HepG2 (cell line): ENCODE measurements around the gene GNG7. TPM values are rescaled to one million over a fixed set of nuclear protein-coding genes. Genes with fewer than 3 reads are reported as not detected.
A peak's percentile ranks its signal among the peaks of the same experiment; 100 is the strongest.

ENCODE experiments used
- ARNT2 ChIP-seq: sonication (generic); formaldehyde crosslinking; IDR thresholded peaks from 2 replicates; pipeline ENCODE4 v1.8.0; 2022; ENCODE audit warnings: mild to moderate bottlenecking, low read depth, missing genetic modification reagents, moderate library complexity
- ATF6 ChIP-seq: sonication (generic); formaldehyde crosslinking; conservative IDR thresholded peaks from 2 replicates; pipeline ENCODE4 v1.4.0; 2020; ENCODE audit warnings: missing genetic modification reagents
- DMAP1 ChIP-seq: IDR thresholded peaks from 2 replicates; pipeline ENCODE4 v1.6.1; 2016
- ELF3 ChIP-seq: IDR thresholded peaks from 2 replicates; pipeline ENCODE4 v1.6.1; 2016; ENCODE audit warnings: missing genetic modification reagents, missing compliant biosample characterization
- GABPB1 ChIP-seq: IDR thresholded peaks from 2 replicates; pipeline ENCODE4 v1.6.1; 2016; ENCODE audit warnings: mild to moderate bottlenecking, missing genetic modification reagents, moderate library complexity, missing compliant biosample characterization
- KDM1A ChIP-seq: IDR thresholded peaks from 2 replicates; pipeline ENCODE4 v1.6.1; 2016; ENCODE audit warnings: missing compliant biosample characterization
- KDM2A ChIP-seq: sonication (generic); formaldehyde crosslinking; IDR thresholded peaks from 2 replicates; pipeline ENCODE4 v1.4.0; 2020; ENCODE audit warnings: low read depth, missing genetic modification reagents, borderline replicate concordance
- KLF12 ChIP-seq: sonication (generic); formaldehyde crosslinking; IDR thresholded peaks from 2 replicates; pipeline ENCODE4 v1.4.0; 2020; ENCODE audit warnings: missing genetic modification reagents, borderline replicate concordance
- KLF9 ChIP-seq: IDR thresholded peaks from 2 replicates; pipeline ENCODE4 v1.6.1; 2016; ENCODE audit warnings: low read depth
- MEIS2 ChIP-seq: sonication (generic); formaldehyde crosslinking; IDR thresholded peaks from 2 replicates; pipeline ENCODE4 v1.9.0; 2021; ENCODE audit warnings: mild to moderate bottlenecking, missing genetic modification reagents
- REXO4 ChIP-seq: sonication (generic); formaldehyde crosslinking; IDR thresholded peaks from 2 replicates; pipeline ENCODE4 v1.8.0; 2022; ENCODE audit warnings: missing genetic modification reagents, mild to moderate bottlenecking, borderline replicate concordance
- SNAPC5 ChIP-seq: sonication (generic); formaldehyde crosslinking; IDR thresholded peaks from 2 replicates; pipeline ENCODE4 v1.8.1; 2023; ENCODE audit warnings: mild to moderate bottlenecking, missing genetic modification reagents, borderline replicate concordance
- ZIK1 ChIP-seq: sonication (generic); formaldehyde crosslinking; IDR thresholded peaks from 2 replicates; pipeline ENCODE4 v1.5.0; 2020; ENCODE audit warnings: mild to moderate bottlenecking, low read depth, missing genetic modification reagents, borderline replicate concordance
- ZNF34 ChIP-seq: sonication (generic); formaldehyde crosslinking; IDR thresholded peaks from 2 replicates; pipeline ENCODE4 v1.4.0; 2020; ENCODE audit warnings: mild to moderate bottlenecking, missing genetic modification reagents, borderline replicate concordance
- ZNF354B ChIP-seq: sonication (generic); formaldehyde crosslinking; IDR thresholded peaks from 2 replicates; pipeline ENCODE4 v1.8.0; 2022; ENCODE audit warnings: mild to moderate bottlenecking, missing genetic modification reagents
- ZNF367 ChIP-seq: sonication (generic); formaldehyde crosslinking; IDR thresholded peaks from 2 replicates; pipeline ENCODE4 v1.4.0; 2020; ENCODE audit warnings: missing genetic modification reagents, borderline replicate concordance
- ZNF549 ChIP-seq: sonication (generic); formaldehyde crosslinking; IDR thresholded peaks from 2 replicates; pipeline ENCODE4 v1.5.0; 2020; ENCODE audit warnings: missing genetic modification reagents
- ZNF552 ChIP-seq: sonication (generic); formaldehyde crosslinking; IDR thresholded peaks from 2 replicates; pipeline ENCODE4 v1.9.0; 2022; ENCODE audit warnings: missing genetic modification reagents, mild to moderate bottlenecking, borderline replicate concordance
- ZNF598 ChIP-seq: sonication (generic); formaldehyde crosslinking; IDR thresholded peaks from 2 replicates; pipeline ENCODE4 v1.5.1; 2020; ENCODE audit warnings: mild to moderate bottlenecking, missing genetic modification reagents, borderline replicate concordance
- ZNF646 ChIP-seq: sonication (generic); formaldehyde crosslinking; IDR thresholded peaks from 2 replicates; pipeline ENCODE4 v1.9.0; 2021; ENCODE audit warnings: mild to moderate bottlenecking, missing genetic modification reagents
- ZNF660 ChIP-seq: sonication (generic); formaldehyde crosslinking; IDR thresholded peaks from 2 replicates; pipeline ENCODE4 v1.5.1; 2020; ENCODE audit warnings: mild to moderate bottlenecking, low read depth, missing genetic modification reagents, borderline replicate concordance
- ZSCAN30 ChIP-seq: sonication (generic); formaldehyde crosslinking; IDR thresholded peaks from 2 replicates; pipeline ENCODE4 v1.5.0; 2020; ENCODE audit warnings: mild to moderate bottlenecking, missing genetic modification reagents
- polyA plus RNA-seq, 8 experiments: library from polyadenylated mRNA; depleted of rRNA in 3 of 8; stranded (reverse) in 7 of 8; unstranded in 1 of 8; fragments of >200 nt; fragmentation: Illumina TruSeq in 4 of 8; extraction: Trizol in 4 of 8; gene quantifications; 2 replicates each; pipeline versions ENCODE4 v1.2.1 to v1.2.3, GENCODE V29; 2011 to 2016; ENCODE audit warnings: low read depth in 4 of 8, missing spikeins in 1 of 8, mixed read lengths in 1 of 8; ENCODE audit not compliant: insufficient read depth in 1 of 8
- total RNA-seq, 5 experiments: library from RNA; depleted of rRNA; stranded (reverse); fragments of >200 nt; fragmentation: Illumina TruSeq; extraction: Trizol; gene quantifications; 2 replicates each; pipeline ENCODE4 v1.2.3, GENCODE V29; 2016; ENCODE audit warnings: low read depth in 1 of 5

Gene GNG7
- total and polyA plus RNA-seq, 2 of the 13 experiments (the other 11 are each of a cell fraction or from before 2014, with no cell fraction given): 1.4 to 3.3 TPM

GRCh38 chr19:2475702-2476450 is 226.6 kb downstream of the GNG7 start, which contains the start of gene GADD45B (continued):
- no peak for TF ChIP-seq ZNF549 (CRISPR knock-in tag)
- TF ChIP-seq ARNT2 (CRISPR knock-in tag): peak; percentile 58; the same call in 1 of the 2 replicates
- TF ChIP-seq MEIS2 (CRISPR knock-in tag): no peak; the same call in 1 of the 2 replicates
- no peak for TF ChIP-seq KLF9
- no peak; the same call in 1 of the 2 replicates for TF ChIP-seq ATF6 (CRISPR knock-in tag)
- no peak for TF ChIP-seq ZNF34
- no peak for TF ChIP-seq ZNF660 (CRISPR knock-in tag)
- peak; percentile 70; the same call in 1 of the 2 replicates for TF ChIP-seq ELF3 (CRISPR knock-in tag)
- TF ChIP-seq KDM2A (CRISPR knock-in tag): peak; percentile 77
- TF ChIP-seq GABPB1 (CRISPR knock-in tag): peak; percentile 33; the same call in 1 of the 2 replicates
- TF ChIP-seq ZIK1 (CRISPR knock-in tag): no peak
- no peak for TF ChIP-seq DMAP1 (CRISPR knock-in tag)
- no peak for TF ChIP-seq REXO4 (CRISPR knock-in tag)
- 0 out of 2 replicates have a peak, but pooled peaks have one; percentile 52 for TF ChIP-seq SNAPC5 (CRISPR knock-in tag)
- TF ChIP-seq ZNF367 (CRISPR knock-in tag): no peak
- no peak for TF ChIP-seq ZNF598 (CRISPR knock-in tag)
- no peak for TF ChIP-seq ZNF354B (CRISPR knock-in tag)
- TF ChIP-seq ZSCAN30 (CRISPR knock-in tag): no peak
- TF ChIP-seq ZNF646 (CRISPR knock-in tag): no peak
- peak; percentile 34; the same call in 1 of the 2 replicates for TF ChIP-seq KLF12 (CRISPR knock-in tag)
- 0 out of 2 replicates have a peak, but pooled peaks have one; percentile 10 for TF ChIP-seq ZNF552 (CRISPR knock-in tag)
- no peak for TF ChIP-seq KDM1A (CRISPR knock-in tag)
